ENCODE results near the gene UPK1B. TPM values are rescaled to one million over a fixed set of nuclear protein-coding genes. Genes with fewer than 3 reads are reported as not detected.
A peak's percentile ranks its signal among the peaks of the same experiment; 100 is the strongest.

The UPK1B gene
- total RNA-seq, 1 experiment from 2014 or later, result 0.42 TPM

GRCh38 chr3:119223511-119223910 is 50.1 kb downstream of the UPK1B start (continued):
- TF ChIP-seq, protein P1, sequence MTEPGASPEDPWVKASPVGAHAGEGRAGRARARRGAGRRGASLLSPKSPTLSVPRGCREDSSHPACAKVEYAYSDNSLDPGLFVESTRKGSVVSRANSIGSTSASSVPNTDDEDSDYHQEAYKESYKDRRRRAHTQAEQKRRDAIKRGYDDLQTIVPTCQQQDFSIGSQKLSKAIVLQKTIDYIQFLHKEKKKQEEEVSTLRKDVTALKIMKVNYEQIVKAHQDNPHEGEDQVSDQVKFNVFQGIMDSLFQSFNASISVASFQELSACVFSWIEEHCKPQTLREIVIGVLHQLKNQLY (CRISPR knock-in tag; IDR thresholded peaks at IDR 0.05), result no peak
- TF ChIP-seq NFE2L1 (CRISPR knock-in tag; IDR thresholded peaks at IDR 0.05), result no peak
- TF ChIP-seq ZNF232 (CRISPR knock-in tag; IDR thresholded peaks at IDR 0.05), result no peak
- no peak for TF ChIP-seq ZNF121 (CRISPR knock-in tag; IDR thresholded peaks at IDR 0.05)

GRCh38 chr3:119225121-119225520 is 51.7 kb downstream of the UPK1B start:
- ATAC-seq, result no peak
- no peak overlapping the region for H3K4me3 Mint-ChIP-seq
- no peak for TF ChIP-seq NR3C1 (CRISPR knock-in tag; conservative IDR thresholded peaks at IDR 0.05; ENCODE audit: low read depth)
- no peak for TF ChIP-seq TEAD4 (CRISPR knock-in tag; IDR thresholded peaks at IDR 0.05)
- TF ChIP-seq CREM (CRISPR knock-in tag; IDR thresholded peaks at IDR 0.05), result no peak
- no peak for TF ChIP-seq ETV6 (CRISPR knock-in tag; IDR thresholded peaks at IDR 0.05)
- TF ChIP-seq, protein P2, sequence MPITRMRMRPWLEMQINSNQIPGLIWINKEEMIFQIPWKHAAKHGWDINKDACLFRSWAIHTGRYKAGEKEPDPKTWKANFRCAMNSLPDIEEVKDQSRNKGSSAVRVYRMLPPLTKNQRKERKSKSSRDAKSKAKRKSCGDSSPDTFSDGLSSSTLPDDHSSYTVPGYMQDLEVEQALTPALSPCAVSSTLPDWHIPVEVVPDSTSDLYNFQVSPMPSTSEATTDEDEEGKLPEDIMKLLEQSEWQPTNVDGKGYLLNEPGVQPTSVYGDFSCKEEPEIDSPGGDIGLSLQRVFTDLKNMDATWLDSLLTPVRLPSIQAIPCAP (CRISPR knock-in tag; IDR thresholded peaks at IDR 0.05), result no peak
- TF ChIP-seq SP1 (CRISPR knock-in tag; conservative IDR thresholded peaks at IDR 0.05), result no peak
- TF ChIP-seq, protein P3, sequence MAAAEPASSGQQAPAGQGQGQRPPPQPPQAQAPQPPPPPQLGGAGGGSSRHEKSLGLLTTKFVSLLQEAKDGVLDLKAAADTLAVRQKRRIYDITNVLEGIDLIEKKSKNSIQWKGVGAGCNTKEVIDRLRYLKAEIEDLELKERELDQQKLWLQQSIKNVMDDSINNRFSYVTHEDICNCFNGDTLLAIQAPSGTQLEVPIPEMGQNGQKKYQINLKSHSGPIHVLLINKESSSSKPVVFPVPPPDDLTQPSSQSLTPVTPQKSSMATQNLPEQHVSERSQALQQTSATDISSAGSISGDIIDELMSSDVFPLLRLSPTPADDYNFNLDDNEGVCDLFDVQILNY (CRISPR knock-in tag; IDR thresholded peaks at IDR 0.05), result no peak
- TF ChIP-seq RELA (CRISPR knock-in tag; IDR thresholded peaks at IDR 0.05; ENCODE audit: borderline replicate concordance), result no peak
- no peak for TF ChIP-seq SMAD4 (CRISPR knock-in tag; IDR thresholded peaks at IDR 0.05)
- peaks cover 68% of the 10 kb centered on the region for H3K36me3 Mint-ChIP-seq
- ChIA-PET CTCF (interaction anchor here (0.7 kb wide), 1 partner anchor 16 kb away, joined by 3 read pairs; the partner anchor contains the start of gene B4GALT4), POLR2A (no interaction called here)
- H3K27me3 Mint-ChIP-seq (ENCODE audit: low read depth), result no peaks in the 10 kb centered on the region
- H3K9me3 Mint-ChIP-seq, result no peaks in the 10 kb centered on the region
- DNase-seq (ENCODE audit: low spot score), result no peak
- no peak overlapping the region for H3K27ac Mint-ChIP-seq
- no peaks in the 10 kb centered on the region for H3K4me1 Mint-ChIP-seq

GRCh38 chr3:119227070-119227850 is 53.9 kb downstream of the UPK1B start:
- no peak for ATAC-seq
- no peaks in the 10 kb centered on the region for H3K4me1 Mint-ChIP-seq
- no peak overlapping the region for H3K4me3 Mint-ChIP-seq
- H3K27ac Mint-ChIP-seq, result 0 out of 2 replicates have a peak overlapping the region, but pooled peaks have one; percentile 28
- ChIA-PET POLR2A (no interaction called here), CTCF (interaction anchor here (1.1 to 1.6 kb wide), 3 partner anchors 13 to 343 kb away, joined by 3 to 6 read pairs (median 3); partner anchors contain the start of gene B4GALT4)
- no peaks in the 10 kb centered on the region for H3K27me3 Mint-ChIP-seq (ENCODE audit: low read depth)
- TF ChIP-seq TEAD4 (CRISPR knock-in tag; IDR thresholded peaks at IDR 0.05), result no peak
- TF ChIP-seq ZNF263 (CRISPR knock-in tag; IDR thresholded peaks at IDR 0.05; ENCODE audit: low read depth), result no peak
- TF ChIP-seq, protein P4, sequence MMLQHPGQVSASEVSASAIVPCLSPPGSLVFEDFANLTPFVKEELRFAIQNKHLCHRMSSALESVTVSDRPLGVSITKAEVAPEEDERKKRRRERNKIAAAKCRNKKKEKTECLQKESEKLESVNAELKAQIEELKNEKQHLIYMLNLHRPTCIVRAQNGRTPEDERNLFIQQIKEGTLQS (CRISPR knock-in tag; conservative IDR thresholded peaks at IDR 0.05), result no peak
- TF ChIP-seq HMGXB4 (CRISPR knock-in tag; IDR thresholded peaks at IDR 0.05), result no peak
- TF ChIP-seq TP53 (CRISPR knock-in tag; IDR thresholded peaks at IDR 0.05), result no peak
- no peak for DNase-seq (ENCODE audit: low spot score)
- H3K36me3 Mint-ChIP-seq, result peaks cover 67% of the 10 kb centered on the region
- H3K9me3 Mint-ChIP-seq, result no peaks in the 10 kb centered on the region

All from WTC11 (cell line).